Measurements from ENCODE around the gene HAUS8. TPM values are rescaled to one million over a fixed set of nuclear protein-coding genes. Genes with fewer than 3 reads are reported as not detected.
A peak's percentile ranks its signal among the peaks of the same experiment; 100 is the strongest.

HAUS8 gene
- total and polyA plus RNA-seq, 12 donors: 2.0 to 10.2 (median 4.9) TPM

DNA sequence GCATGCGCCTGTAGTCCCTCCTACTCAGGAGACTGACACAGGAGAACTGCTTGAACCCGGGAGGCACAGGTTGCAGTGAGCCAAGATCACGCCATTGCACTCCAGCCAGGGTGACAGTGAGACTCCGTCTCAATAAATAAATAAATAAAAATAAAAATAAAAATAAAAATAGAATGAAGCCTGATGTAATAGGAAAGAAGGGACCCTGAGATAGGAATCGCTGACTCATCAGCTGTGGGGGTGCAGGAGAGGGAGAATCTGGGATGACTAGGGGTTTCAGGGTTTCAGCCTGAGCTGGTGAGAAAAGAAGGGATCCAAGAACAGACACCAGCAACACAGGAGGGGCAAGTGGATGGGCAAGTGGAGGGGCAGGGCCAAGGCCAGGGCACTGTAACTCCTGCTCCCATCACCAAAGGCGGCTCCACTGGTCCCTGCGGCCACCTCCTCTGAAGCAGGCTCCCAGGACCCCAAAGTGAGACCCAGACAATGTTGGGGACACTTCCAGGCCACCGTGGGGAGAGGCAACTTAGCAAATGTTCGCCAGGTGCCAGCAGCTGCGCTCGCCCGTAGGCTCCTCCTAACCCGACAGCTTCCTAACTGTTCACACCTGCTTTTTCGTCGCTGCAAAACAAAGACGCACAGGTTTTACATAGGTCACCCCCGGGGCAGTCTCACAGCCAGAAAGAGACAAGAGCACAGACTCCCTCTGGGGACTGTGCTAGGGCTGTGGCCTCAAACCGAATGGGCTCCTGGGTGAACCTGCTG, 1.2 kb downstream of the HAUS8 start:
- H3K4me3 ChIP-seq: peak overlapping the region in 9 of 10 donors; percentile 61 to 88 (median 78)
- DNase-seq (no peak), ATAC-seq (no peak)
- peaks cover 4 to 61% (median 36%) of the 10 kb centered on the region in 9 donors for H3K4me1 ChIP-seq
- H3K36me3 ChIP-seq: peaks cover 0 to 25% (median 0%) of the 10 kb centered on the region in 9 donors
- TF ChIP-seq, protein P1, sequence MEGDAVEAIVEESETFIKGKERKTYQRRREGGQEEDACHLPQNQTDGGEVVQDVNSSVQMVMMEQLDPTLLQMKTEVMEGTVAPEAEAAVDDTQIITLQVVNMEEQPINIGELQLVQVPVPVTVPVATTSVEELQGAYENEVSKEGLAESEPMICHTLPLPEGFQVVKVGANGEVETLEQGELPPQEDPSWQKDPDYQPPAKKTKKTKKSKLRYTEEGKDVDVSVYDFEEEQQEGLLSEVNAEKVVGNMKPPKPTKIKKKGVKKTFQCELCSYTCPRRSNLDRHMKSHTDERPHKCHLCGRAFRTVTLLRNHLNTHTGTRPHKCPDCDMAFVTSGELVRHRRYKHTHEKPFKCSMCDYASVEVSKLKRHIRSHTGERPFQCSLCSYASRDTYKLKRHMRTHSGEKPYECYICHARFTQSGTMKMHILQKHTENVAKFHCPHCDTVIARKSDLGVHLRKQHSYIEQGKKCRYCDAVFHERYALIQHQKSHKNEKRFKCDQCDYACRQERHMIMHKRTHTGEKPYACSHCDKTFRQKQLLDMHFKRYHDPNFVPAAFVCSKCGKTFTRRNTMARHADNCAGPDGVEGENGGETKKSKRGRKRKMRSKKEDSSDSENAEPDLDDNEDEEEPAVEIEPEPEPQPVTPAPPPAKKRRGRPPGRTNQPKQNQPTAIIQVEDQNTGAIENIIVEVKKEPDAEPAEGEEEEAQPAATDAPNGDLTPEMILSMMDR (IDR thresholded peaks at IDR 0.05): no peak
- no peaks in the 10 kb centered on the region for H3K9me3 ChIP-seq
- H3K27me3 ChIP-seq: no peaks in the 10 kb centered on the region
- WGBS, 2 donors: 54 to 60% methylated on average over 18 of the region's 18 CpGs
- peak overlapping the region in 7 of 10 donors; percentile 75 to 91 (median 79) for H3K27ac ChIP-seq
- intact Hi-C loops (cut with DNase I): loop anchor here in 1 of 10 donors (10.0 kb wide), 2 partner anchors 151 to 1221 kb away; partner anchors contain the start of gene OCEL1

DNA sequence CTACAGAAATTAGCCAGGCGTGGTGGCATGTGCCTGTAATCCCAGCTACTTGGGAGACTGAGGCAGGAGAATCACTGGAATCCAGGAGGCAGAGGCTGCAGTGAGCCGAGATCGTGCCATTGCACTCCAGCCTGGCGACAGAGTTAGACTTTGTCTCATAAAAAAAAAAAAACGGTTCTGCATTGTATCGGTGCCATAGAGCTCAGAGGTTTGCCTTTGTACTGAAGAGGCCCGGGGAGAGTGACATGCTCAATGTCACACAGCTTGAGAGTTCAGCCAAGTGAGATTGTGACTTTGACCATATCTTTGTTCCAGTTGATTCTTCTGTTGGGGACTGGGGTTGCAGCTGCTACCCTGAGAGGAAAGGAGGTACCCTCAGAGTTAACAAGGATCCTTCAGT, 4.3 kb downstream of the HAUS8 start:
- ATAC-seq: no peak
- H3K9me3 ChIP-seq: no peaks in the 10 kb centered on the region
- WGBS, 2 donors: 63 to 72% methylated on average over 7 of the region's 7 CpGs
- DNase-seq: no peak
- H3K27me3 ChIP-seq: no peaks in the 10 kb centered on the region
- TF ChIP-seq, protein P1 (IDR thresholded peaks at IDR 0.05): no peak
- no peak overlapping the region for H3K4me3 ChIP-seq
- peaks cover 4 to 37% (median 26%) of the 10 kb centered on the region in 9 donors for H3K4me1 ChIP-seq
- H3K36me3 ChIP-seq: peaks cover 0 to 36% (median 0%) of the 10 kb centered on the region in 9 donors
- intact Hi-C loops (cut with DNase I): loop anchor here in 1 of 10 donors (10.0 kb wide), 2 partner anchors 154 to 1224 kb away; partner anchors contain the start of gene OCEL1
- H3K27ac ChIP-seq: peak overlapping the region in 6 of 10 donors; percentile 5 to 53 (median 40)

DNA sequence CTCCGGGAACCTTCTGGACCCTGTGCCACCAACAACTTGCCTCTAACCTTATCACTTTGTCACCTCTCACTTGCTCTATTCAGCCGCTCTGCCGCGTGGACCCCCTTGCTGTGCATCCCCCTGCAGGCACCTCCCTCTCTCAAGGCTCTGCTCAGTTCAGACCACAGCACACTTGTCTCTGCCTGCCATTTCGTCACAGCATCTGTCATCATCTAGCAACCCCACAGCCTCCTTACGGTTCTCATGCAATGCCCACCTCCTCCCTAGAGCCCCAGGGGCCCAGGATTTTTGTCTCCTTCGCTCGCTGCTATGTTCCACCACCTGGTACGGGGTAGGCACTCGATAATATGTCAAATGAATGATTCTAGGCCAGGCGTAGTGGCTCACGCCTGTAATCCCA, 4.8 kb downstream of the HAUS8 start:
- ATAC-seq (no peak), DNase-seq (no peak)
- peaks cover 4 to 37% (median 26%) of the 10 kb centered on the region in 9 donors for H3K4me1 ChIP-seq
- no peaks in the 10 kb centered on the region for H3K27me3 ChIP-seq
- TF ChIP-seq, protein P1 (IDR thresholded peaks at IDR 0.05): no peak
- no peak overlapping the region for H3K4me3 ChIP-seq
- H3K9me3 ChIP-seq: no peaks in the 10 kb centered on the region
- peak overlapping the region in 6 of 10 donors; percentile 5 to 53 (median 40) for H3K27ac ChIP-seq
- intact Hi-C loops (cut with DNase I): loop anchor here in 1 of 10 donors (10.0 kb wide), 2 partner anchors 154 to 1224 kb away; partner anchors contain the start of gene OCEL1
- H3K36me3 ChIP-seq: peaks cover 0 to 36% (median 0%) of the 10 kb centered on the region in 9 donors
- WGBS, 2 donors: 81 to 92% methylated on average over 12 of the region's 12 CpGs

DNA sequence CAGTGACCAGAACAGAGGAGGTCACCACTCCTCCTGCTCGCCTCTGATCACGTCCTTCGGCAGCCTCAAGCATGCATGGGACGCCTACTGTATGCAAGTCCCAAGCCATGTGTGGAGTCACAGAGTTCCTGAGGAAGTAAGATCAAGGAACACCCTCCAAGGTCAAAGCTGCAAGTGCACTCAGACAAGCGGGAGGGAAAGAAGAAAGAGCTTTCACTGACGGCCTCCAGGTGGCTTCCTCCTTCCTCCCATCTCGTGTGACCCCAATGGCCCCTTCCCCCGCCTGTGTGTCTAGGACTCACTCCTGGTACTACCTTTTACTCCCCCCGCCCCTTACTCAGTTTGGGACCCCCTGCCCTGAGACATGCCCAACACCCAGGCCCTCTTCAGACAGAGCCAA, 6.1 kb downstream of the HAUS8 start:
- intact Hi-C loops (cut with DNase I): loop anchor here in 6 of 10 donors (2.0 to 10.0 kb wide), 5 partner anchors 103 to 214 kb away; partner anchors contain the start of gene ANKLE1 (in 4 of the 6)
- H3K27ac ChIP-seq: no peak overlapping the region
- WGBS, 2 donors: 84 to 91% methylated on average over 9 of the region's 9 CpGs

More for the DNA sequence above, 6.1 kb downstream of the HAUS8 start:
- DNase-seq (no peak), ATAC-seq (no peak)
- TF ChIP-seq, protein P1 (IDR thresholded peaks at IDR 0.05): no peak
- H3K36me3 ChIP-seq: peaks cover 0 to 36% (median 0%) of the 10 kb centered on the region in 9 donors
- peaks cover 0 to 30% (median 17%) of the 10 kb centered on the region in 9 donors for H3K4me1 ChIP-seq
- H3K4me3 ChIP-seq: no peak overlapping the region
- H3K27me3 ChIP-seq: no peaks in the 10 kb centered on the region
- H3K9me3 ChIP-seq: peaks cover 0 to 5% (median 0%) of the 10 kb centered on the region in 11 donors
